Ishikawa (cell line): ENCODE data around the gene DPYSL5.

Experiments used
- CEBPB ChIP-seq: IDR thresholded peaks from 2 replicates; pipeline ENCODE4 v1.6.1; 2012
- CREB1 ChIP-seq: IDR thresholded peaks from 2 replicates; pipeline ENCODE4 v1.6.1; 2012; ENCODE audit warnings: low read depth
- EGR1 ChIP-seq: IDR thresholded peaks from 2 replicates; pipeline ENCODE4 v1.6.1; 2012
- EP300 ChIP-seq: IDR thresholded peaks from 2 replicates; pipeline ENCODE4 v1.6.1; 2012; ENCODE audit warnings: borderline replicate concordance
- FOXM1 ChIP-seq: IDR thresholded peaks from 2 replicates; pipeline ENCODE4 v1.6.1; 2012; ENCODE audit warnings: low read depth, borderline replicate concordance
- MAX ChIP-seq: IDR thresholded peaks from 2 replicates; pipeline ENCODE4 v1.6.1; 2012
- NFIC ChIP-seq: IDR thresholded peaks from 2 replicates; pipeline ENCODE4 v1.6.1; 2012
- RAD21 ChIP-seq: IDR thresholded peaks from 2 replicates; pipeline ENCODE4 v1.6.1; 2012; ENCODE audit warnings: low read depth
- REST ChIP-seq: IDR thresholded peaks from 2 replicates; pipeline ENCODE4 v1.6.1; 2012; ENCODE audit warnings: low read depth, mild to moderate bottlenecking
- TAF1 ChIP-seq: IDR thresholded peaks from 2 replicates; pipeline ENCODE4 v1.6.1; 2012; ENCODE audit warnings: low read depth, mild to moderate bottlenecking
- TCF12 ChIP-seq: IDR thresholded peaks from 2 replicates; pipeline ENCODE4 v1.6.1; 2012; ENCODE audit warnings: low read depth
- TEAD4 ChIP-seq: IDR thresholded peaks from 2 replicates; pipeline ENCODE4 v1.6.1; 2012
- USF1 ChIP-seq: IDR thresholded peaks from 2 replicates; pipeline ENCODE4 v1.6.1; 2012
- YY1 ChIP-seq: IDR thresholded peaks from 2 replicates; pipeline ENCODE4 v1.6.1; 2012; ENCODE audit warnings: low read depth
- ZBTB7A ChIP-seq: IDR thresholded peaks from 2 replicates; pipeline ENCODE4 v1.6.1; 2012; ENCODE audit warnings: low read depth

Gene DPYSL5

GRCh38 chr2:26952374-26952773 is 104.4 kb downstream of the DPYSL5 start:
- TF ChIP-seq FOXM1 = no peak
- no peak for TF ChIP-seq MAX
- TF ChIP-seq EP300 = no peak
- TF ChIP-seq USF1 = no peak
- no peak for TF ChIP-seq ZBTB7A
- no peak for TF ChIP-seq REST

GRCh38 chr2:26954135-26954534 is 106.2 kb downstream of the DPYSL5 start:
- TF ChIP-seq USF1 (no peak), FOXM1 (no peak), REST (no peak), TAF1 (no peak), ZBTB7A (no peak), TEAD4 (no peak), EP300 (no peak), EGR1 (no peak), CEBPB (no peak), NFIC (no peak), TCF12 (no peak), MAX (no peak), RAD21 (no peak), YY1 (no peak), CREB1 (no peak)

- TF ChIP-seq NFIC (no peak), CEBPB (no peak), EP300 (no peak), YY1 (no peak), ZBTB7A (no peak), EGR1 (no peak), TCF12 (no peak), RAD21 (no peak), REST (no peak), MAX (no peak), TEAD4 (no peak), CREB1 (no peak), FOXM1 (no peak), USF1 (no peak), TAF1 (no peak)
Observed at GRCh38 chr2:26957041-26957440, 109.1 kb downstream of the DPYSL5 start.

GRCh38 chr2:26957534-26957933 is 109.6 kb downstream of the DPYSL5 start:
- TF ChIP-seq TAF1 (no peak), REST (no peak), YY1 (no peak), ZBTB7A (no peak), FOXM1 (no peak), MAX (no peak), EP300 (no peak), CEBPB (no peak), RAD21 (no peak)
